GM04503 (cell line): ENCODE measurements around the gene FUT2.
"Not testable (repeated sequence)": the region's sequence is repeated elsewhere in the genome, so short reads cannot be mapped to it uniquely, and the experiment has no call there.

ENCODE experiments used
- DNase-seq: peaks from one replicate; pipeline ENCODE4 v3.0.0-alpha.2; 2012; ENCODE audit warnings: low read depth

The FUT2 gene

DNA sequence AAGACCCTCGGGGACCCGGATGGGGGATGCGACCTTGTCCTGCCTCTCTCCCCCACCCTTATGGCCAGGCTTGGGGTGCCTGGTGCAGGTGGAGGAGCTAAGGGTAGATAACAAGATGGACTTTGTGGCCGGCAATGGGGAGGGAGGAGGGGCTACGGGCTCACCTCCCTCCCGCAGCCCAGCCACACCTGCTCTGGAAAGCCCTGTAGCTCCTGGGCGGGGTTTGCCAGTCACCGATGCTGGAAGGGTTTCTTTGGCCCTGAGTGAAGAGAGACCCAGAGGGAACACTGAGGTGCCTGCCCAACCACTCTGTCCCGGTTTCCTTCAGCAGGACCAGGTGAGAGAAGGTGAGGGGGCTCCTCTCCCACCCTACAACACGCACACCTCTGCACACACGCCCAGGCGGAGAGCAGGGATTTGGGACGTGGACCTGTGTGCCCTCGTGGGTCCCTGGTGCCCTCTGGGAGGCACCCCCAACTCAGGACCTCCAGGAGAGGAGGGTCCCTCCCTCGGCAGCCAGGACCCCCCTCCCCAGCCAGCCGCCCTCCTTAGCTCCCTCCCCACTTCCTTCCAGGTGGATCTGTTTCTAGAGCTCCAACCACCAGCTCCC lies at the start of gene FUT2:
Gene FUT2, plus strand, starts transcription at position 229 of the 610 bp plus-strand sequence. CDS start 6,986 bp downstream, outside the sequence.
- no peak for DNase-seq

DNA sequence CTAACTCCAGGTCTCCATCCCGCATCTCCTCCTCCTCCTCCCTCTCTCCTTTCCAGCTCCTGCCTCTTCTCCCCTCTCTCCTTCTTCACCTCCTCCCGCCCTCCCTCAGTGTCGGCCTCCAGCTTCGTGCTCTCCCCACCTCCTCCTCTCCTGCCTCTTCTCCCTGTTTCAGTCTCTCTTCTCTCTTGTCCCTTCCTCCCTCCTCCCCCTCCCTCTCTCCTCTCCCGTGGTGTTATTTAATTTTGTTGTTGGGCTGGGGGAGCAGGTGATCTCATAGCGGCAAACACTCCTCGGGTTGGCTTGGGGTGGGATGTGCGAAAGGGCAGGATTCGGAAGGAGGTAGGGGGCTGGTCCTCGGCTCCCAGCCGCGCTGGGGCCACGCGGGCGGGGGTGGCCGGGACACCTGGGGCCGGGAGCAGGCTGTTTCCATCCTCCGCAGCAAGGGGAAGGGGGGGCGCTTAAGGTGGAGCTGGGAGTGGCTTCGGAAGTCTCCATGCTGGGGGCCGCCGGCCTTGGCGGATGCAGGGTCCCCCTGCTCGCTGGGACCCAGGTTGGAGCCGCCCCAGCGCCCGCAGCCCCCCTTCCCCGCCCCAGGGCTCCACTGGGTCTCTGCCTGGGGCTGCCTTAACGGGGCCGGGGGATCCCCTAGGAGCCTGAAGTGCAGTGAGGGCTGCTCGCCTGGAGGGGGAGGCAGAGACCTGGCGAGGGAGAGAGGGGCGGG lies 49.6 kb upstream of the FUT2 start, which contains the start of gene CA11:
Gene CA11, minus strand, starts transcription at position 187 of the 721 bp plus-strand sequence. CDS start 555 bp downstream, outside the sequence.
- DNase-seq: no peak

GRCh38 chr19:48646722-48647216 lies 49.0 kb upstream of the FUT2 start:
- no peak for DNase-seq

DNA sequence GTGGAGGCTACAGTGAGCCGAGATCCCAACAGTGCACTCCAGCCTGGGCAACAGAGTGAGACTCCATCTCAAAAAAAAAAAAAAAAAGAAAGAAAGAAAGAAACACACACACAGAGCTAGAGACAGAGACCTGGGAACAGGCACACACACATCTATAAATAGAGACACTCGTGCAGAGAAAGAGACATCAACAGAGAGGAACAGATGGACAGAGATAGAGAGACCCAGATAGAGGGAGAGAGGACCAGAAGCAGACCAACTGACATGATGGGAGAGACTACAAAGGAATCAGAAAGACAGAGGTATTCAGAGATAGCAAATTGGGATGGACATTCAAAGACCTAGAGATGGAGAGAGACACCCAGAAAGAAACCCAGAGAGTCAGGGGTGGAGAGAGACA lies 47.6 kb upstream of the FUT2 start:
- no peak for DNase-seq

DNA sequence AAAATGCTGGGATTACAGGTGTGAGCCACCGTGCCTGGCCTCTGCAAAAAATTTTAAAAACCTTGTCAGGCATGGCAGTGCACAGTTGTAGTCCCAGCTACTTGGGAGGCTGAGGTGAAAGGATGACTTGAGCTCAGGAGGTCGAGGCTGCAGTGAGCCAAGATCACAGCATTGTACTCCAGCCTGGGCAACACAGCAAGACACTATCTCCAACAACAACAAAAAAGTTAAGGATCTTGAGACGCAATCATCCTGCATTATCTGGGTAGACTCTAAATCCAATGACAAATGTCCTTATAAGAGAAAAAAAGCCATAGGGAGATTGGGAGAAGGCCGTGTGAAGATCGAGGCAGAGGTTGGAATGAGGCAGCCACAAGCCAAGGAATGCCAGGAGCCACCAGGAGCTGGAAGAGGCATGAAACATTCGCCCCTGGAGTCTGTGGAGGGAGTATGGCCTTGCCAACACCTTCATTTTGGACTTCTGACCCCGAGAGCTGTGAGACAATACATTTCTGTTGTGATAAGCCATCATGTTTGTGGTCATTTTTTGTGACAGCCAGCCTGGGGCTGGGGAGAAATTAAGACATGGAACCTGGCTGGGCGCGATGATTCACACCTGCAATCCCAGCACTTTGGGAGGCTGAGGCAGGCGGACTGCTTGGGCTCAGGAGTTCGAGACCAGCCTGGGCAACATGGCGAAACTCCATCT lies 44.6 kb upstream of the FUT2 start:
- no peak for DNase-seq

GRCh38 chr19:48651683-48652048 lies 44.1 kb upstream of the FUT2 start:
- DNase-seq: no peak

- DNase-seq: no peak
Measured at GRCh38 chr19:48654299-48655059, 41.3 kb upstream of the FUT2 start.

DNA sequence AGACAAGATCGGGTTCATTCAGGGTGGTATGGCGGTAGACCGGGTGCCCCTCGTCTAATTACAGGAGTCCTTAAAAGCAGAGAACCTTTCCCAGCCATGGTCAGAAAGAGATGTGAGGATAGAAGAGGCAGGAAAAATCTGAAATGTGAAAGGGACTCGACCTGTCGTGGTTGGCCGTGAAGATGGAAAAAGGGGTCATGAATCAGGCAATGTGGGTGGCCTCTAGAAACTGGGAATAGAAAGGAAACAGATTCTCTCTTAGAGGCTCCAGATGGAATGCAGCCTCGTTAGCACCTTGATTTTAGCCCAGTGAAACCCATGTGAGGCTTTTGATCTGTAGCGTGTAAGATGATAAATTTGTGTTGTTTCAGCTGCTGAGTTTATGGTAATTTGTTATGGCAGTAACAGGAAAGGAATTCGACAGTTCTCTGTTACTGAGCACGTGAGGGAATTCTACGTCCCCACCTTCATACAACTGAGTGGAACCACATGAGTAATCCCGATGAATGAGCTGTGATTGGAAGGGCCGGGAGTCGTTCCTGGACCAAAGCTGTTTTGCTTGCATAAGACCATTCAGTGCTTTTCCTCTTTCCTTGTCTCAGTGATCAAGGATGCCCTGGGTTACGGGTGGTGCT lies 38.8 kb upstream of the FUT2 start:
- peak; percentile 93 for DNase-seq

- DNase-seq: not testable (repeated sequence)
Measured at GRCh38 chr19:48657828-48658227, 37.9 kb upstream of the FUT2 start.

- DNase-seq: no peak
Measured at GRCh38 chr19:48658483-48658882, 37.3 kb upstream of the FUT2 start.

DNA sequence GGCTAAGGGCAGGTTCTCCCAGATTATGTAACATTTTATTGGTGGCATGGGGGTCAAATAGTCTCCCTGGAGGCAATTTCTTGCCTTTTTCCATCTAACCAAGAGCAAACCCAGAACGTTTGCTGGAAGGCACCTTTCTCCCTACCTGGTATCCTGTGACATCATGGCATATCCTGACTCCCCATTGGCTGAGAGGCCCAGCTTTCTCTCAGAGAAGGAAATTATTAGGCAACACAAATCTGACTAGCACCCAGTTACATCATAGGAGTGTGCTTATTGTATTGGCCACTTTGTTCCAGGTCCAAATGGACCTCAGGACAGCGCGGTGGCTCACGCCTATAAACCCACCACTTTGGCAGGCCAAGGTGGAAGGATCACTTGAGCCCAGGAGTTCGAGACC lies 36.0 kb upstream of the FUT2 start:
- no peak for DNase-seq

- DNase-seq: peak; percentile 61
Measured at GRCh38 chr19:48660852-48661710, 34.7 kb upstream of the FUT2 start.

GRCh38 chr19:48661711-48662090 lies 34.1 kb upstream of the FUT2 start:
- no peak for DNase-seq

DNA sequence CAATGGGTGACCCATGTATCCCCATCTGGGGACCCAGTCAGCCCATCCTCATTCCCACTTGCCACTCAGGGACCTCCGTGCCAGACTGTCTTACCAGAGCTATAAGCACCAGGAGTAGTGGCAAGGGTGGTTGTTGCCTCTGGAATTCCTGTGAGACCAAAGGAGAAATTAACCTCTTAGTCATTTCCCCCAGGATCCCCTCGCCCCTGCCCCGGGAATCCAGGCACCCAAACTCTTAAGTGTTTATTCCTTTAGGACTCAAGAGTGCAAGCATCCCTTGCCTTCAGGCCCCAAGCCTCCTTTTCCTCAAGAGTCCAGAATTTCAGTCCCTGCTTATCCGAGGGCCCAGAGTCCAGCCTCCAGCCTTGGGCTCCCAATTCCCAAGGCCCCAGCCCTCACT lies 32.1 kb upstream of the FUT2 start:
- no peak for DNase-seq

- no peak for DNase-seq
Measured at GRCh38 chr19:48664476-48664875, 31.3 kb upstream of the FUT2 start.

GRCh38 chr19:48665786-48666185 lies 30.0 kb upstream of the FUT2 start:
- no peak for DNase-seq

GRCh38 chr19:48668332-48668731 lies 27.4 kb upstream of the FUT2 start:
- no peak for DNase-seq

DNA sequence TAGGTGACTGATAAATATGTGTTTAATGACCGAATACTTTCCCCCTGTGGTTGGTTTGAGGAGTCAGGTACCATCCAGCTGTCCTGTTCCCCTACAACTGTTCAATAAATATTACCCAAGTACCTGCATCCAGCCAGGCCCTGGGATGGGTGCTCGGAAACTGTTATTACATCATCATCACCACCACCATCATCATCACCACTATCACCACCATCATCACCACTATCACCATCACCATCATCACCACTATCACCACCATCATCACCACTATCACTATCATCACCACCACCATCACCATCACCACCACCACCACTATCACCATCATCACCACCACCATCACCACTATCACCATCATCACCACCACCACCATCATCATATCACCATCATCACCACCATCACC lies 27.0 kb upstream of the FUT2 start:
- no peak for DNase-seq

DNA sequence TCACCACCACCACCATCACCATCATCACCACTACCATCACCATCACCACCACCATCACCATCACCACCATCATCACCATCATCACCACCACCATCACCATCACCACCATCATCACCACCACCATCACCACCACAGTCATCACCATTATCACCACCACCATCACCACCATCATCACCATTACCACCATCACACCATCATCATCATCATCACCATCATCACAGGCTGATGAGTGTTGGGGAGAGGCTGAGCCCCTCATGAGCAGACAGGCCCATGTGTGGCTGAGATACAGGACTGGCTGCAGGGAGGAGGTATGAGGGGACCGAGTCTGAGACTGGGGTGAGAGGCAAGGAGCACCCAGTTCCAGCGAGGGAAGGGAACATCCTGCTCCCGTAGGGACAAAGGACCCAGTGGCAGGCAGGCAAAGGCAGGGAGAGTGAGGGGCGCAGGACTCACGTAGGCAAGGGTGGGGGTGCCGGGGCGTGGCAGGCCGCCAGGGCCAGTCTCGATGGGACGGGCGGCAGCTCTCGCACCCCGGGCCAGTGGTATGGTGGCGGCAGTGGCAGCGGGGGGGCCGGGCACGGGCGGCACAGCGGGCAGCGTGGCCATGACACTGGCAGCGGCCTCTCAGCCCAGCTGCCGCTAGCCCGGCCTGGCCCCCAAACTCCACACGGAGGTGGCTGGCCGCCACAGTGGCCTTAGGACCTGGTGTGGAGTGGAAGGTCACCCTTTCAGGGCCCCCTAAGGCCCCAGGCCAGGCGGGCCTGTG lies 25.7 kb upstream of the FUT2 start:
- DNase-seq: no peak
